ENCODE measurements around the gene IL18RAP.

IL18RAP gene

DNA sequence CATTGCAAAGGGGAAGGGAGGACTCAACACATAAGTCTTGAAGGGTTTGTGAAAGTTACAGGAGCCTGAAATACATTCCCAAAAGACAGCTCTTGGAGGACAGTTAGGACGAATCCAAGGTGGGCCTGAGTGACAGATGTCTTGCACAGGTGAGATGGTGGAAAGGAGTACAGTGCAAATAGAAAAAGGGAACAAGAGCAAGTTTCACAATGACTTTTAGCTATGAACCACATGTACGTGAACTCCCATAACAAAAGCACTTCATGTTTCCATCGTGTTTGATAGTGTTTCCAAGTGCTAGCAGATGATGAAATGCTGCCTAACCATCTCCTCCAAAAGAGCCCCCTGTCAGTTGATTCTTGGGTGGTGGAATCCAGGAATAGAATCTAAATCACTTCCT, 1.8 kb downstream of the IL18RAP start:
- no peak for ATAC-seq
- TF ChIP-seq ZFP30 (CRISPR knock-in tag; IDR thresholded peaks at IDR 0.05): no peak
- no peak for TF ChIP-seq ZC3H10 (CRISPR knock-in tag; IDR thresholded peaks at IDR 0.05)
- TF ChIP-seq, protein P1, sequence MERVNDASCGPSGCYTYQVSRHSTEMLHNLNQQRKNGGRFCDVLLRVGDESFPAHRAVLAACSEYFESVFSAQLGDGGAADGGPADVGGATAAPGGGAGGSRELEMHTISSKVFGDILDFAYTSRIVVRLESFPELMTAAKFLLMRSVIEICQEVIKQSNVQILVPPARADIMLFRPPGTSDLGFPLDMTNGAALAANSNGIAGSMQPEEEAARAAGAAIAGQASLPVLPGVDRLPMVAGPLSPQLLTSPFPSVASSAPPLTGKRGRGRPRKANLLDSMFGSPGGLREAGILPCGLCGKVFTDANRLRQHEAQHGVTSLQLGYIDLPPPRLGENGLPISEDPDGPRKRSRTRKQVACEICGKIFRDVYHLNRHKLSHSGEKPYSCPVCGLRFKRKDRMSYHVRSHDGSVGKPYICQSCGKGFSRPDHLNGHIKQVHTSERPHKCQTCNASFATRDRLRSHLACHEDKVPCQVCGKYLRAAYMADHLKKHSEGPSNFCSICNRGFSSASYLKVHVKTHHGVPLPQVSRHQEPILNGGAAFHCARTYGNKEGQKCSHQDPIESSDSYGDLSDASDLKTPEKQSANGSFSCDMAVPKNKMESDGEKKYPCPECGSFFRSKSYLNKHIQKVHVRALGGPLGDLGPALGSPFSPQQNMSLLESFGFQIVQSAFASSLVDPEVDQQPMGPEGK (CRISPR knock-in tag; IDR thresholded peaks at IDR 0.05; ENCODE audit: borderline replicate concordance): no peak
- no peak for TF ChIP-seq ZFP3 (CRISPR knock-in tag; IDR thresholded peaks at IDR 0.05)

DNA sequence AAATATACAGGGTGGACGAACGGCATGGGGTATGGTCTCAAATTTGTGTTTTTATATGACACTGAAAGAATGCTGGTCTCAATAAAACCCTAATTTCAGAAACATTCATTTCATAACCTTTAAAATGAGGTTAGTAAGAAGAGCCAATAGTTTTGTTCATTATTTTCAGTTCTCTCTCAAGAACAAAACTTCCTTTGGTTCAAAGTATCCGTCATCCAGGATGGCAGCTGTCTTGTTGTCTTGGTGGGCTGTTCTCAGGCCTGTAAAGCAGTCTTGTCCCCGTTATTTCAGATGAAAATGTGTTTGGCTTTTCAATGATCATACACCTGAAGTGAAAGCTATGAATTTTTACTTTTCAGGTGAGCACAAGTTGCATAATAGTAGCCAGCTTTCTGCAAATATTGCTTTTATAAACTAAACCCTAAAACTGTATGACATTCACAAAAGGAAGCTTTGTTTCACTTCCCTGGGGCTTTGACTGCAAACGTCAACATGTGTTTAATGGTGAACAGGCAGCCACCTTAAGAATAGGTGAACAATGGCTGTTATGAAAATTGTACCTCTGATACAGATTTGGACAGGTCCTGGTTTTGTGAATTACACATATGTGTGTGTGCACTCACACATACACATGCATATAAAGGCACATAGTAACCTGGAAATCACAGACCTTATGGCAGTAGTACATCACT, 2.6 kb downstream of the IL18RAP start:
- no peak for TF ChIP-seq ZNF565 (CRISPR knock-in tag; conservative IDR thresholded peaks at IDR 0.05; ENCODE audit: low read depth)
- no peak for TF ChIP-seq CSDC2 (CRISPR knock-in tag; IDR thresholded peaks at IDR 0.05)
- TF ChIP-seq, protein P2, sequence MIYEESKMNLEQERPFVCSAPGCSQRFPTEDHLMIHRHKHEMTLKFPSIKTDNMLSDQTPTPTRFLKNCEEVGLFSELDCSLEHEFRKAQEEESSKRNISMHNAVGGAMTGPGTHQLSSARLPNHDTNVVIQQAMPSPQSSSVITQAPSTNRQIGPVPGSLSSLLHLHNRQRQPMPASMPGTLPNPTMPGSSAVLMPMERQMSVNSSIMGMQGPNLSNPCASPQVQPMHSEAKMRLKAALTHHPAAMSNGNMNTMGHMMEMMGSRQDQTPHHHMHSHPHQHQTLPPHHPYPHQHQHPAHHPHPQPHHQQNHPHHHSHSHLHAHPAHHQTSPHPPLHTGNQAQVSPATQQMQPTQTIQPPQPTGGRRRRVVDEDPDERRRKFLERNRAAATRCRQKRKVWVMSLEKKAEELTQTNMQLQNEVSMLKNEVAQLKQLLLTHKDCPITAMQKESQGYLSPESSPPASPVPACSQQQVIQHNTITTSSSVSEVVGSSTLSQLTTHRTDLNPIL (CRISPR knock-in tag; IDR thresholded peaks at IDR 0.05; ENCODE audit: low read depth): no peak
- TF ChIP-seq, protein P3, sequence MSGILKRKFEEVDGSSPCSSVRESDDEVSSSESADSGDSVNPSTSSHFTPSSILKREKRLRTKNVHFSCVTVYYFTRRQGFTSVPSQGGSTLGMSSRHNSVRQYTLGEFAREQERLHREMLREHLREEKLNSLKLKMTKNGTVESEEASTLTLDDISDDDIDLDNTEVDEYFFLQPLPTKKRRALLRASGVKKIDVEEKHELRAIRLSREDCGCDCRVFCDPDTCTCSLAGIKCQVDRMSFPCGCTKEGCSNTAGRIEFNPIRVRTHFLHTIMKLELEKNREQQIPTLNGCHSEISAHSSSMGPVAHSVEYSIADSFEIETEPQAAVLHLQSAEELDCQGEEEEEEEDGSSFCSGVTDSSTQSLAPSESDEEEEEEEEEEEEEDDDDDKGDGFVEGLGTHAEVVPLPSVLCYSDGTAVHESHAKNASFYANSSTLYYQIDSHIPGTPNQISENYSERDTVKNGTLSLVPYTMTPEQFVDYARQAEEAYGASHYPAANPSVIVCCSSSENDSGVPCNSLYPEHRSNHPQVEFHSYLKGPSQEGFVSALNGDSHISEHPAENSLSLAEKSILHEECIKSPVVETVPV (CRISPR knock-in tag; IDR thresholded peaks at IDR 0.05): no peak

DNA sequence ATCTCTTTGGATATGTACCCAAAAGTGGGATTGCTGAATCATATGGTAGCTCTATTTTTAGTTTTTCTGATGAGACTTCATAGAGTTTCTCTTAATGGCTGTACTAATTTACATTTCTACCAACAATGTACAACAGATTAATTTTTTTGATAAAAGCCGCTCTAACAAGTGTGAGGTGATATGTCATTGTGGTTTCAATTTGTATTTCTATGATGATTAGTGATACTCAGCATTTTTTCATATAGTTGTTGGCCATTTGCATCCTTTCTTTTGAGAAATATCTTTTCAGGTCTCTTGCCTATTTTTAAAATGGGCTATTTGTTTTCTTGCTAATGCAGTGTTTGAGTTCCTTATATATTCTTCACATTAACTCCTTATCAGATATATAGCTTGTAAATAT, 4.3 kb downstream of the IL18RAP start:
- TF ChIP-seq ZNF70 (CRISPR knock-in tag; IDR thresholded peaks at IDR 0.05): no peak
- TF ChIP-seq, protein P2 (CRISPR knock-in tag; IDR thresholded peaks at IDR 0.05; ENCODE audit: low read depth): no peak
- TF ChIP-seq, protein P1 (CRISPR knock-in tag; IDR thresholded peaks at IDR 0.05; ENCODE audit: borderline replicate concordance): no peak
- no peak for TF ChIP-seq RARB (CRISPR knock-in tag; IDR thresholded peaks at IDR 0.05)
- no peak for TF ChIP-seq ZNF565 (CRISPR knock-in tag; conservative IDR thresholded peaks at IDR 0.05; ENCODE audit: low read depth)
- no peak for TF ChIP-seq ZNF8 (CRISPR knock-in tag; IDR thresholded peaks at IDR 0.05)
- TF ChIP-seq ZFP30 (CRISPR knock-in tag; IDR thresholded peaks at IDR 0.05): no peak
- no peak for TF ChIP-seq BACH2 (CRISPR knock-in tag; IDR thresholded peaks at IDR 0.05; ENCODE audit: borderline replicate concordance)
- TF ChIP-seq OSR1 (CRISPR knock-in tag; IDR thresholded peaks at IDR 0.05): no peak
- no peak for TF ChIP-seq GLIS3 (CRISPR knock-in tag; IDR thresholded peaks at IDR 0.05)
- no peak for TF ChIP-seq ARNTL (CRISPR knock-in tag; IDR thresholded peaks at IDR 0.05; ENCODE audit: borderline replicate concordance, low read depth)
- TF ChIP-seq, protein P4, sequence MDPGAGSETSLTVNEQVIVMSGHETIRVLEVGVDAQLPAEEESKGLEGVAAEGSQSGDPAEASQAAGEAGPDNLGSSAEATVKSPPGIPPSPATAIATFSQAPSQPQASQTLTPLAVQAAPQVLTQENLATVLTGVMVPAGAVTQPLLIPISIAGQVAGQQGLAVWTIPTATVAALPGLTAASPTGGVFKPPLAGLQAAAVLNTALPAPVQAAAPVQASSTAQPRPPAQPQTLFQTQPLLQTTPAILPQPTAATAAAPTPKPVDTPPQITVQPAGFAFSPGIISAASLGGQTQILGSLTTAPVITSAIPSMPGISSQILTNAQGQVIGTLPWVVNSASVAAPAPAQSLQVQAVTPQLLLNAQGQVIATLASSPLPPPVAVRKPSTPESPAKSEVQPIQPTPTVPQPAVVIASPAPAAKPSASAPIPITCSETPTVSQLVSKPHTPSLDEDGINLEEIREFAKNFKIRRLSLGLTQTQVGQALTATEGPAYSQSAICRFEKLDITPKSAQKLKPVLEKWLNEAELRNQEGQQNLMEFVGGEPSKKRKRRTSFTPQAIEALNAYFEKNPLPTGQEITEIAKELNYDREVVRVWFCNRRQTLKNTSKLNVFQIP (CRISPR knock-in tag; IDR thresholded peaks at IDR 0.05; ENCODE audit: borderline replicate concordance, low read depth): no peak
- no peak for TF ChIP-seq SNAI2 (CRISPR knock-in tag; IDR thresholded peaks at IDR 0.05)
- no peak for TF ChIP-seq CSDC2 (CRISPR knock-in tag; IDR thresholded peaks at IDR 0.05)
- TF ChIP-seq TCF4 (CRISPR knock-in tag; IDR thresholded peaks at IDR 0.05; ENCODE audit: borderline replicate concordance): no peak
- TF ChIP-seq, protein P3 (CRISPR knock-in tag; IDR thresholded peaks at IDR 0.05): no peak
- no peak for TF ChIP-seq ISL1 (CRISPR knock-in tag; IDR thresholded peaks at IDR 0.05)
- TF ChIP-seq ESRRG (CRISPR knock-in tag; IDR thresholded peaks at IDR 0.05): no peak
- TF ChIP-seq, protein P5, sequence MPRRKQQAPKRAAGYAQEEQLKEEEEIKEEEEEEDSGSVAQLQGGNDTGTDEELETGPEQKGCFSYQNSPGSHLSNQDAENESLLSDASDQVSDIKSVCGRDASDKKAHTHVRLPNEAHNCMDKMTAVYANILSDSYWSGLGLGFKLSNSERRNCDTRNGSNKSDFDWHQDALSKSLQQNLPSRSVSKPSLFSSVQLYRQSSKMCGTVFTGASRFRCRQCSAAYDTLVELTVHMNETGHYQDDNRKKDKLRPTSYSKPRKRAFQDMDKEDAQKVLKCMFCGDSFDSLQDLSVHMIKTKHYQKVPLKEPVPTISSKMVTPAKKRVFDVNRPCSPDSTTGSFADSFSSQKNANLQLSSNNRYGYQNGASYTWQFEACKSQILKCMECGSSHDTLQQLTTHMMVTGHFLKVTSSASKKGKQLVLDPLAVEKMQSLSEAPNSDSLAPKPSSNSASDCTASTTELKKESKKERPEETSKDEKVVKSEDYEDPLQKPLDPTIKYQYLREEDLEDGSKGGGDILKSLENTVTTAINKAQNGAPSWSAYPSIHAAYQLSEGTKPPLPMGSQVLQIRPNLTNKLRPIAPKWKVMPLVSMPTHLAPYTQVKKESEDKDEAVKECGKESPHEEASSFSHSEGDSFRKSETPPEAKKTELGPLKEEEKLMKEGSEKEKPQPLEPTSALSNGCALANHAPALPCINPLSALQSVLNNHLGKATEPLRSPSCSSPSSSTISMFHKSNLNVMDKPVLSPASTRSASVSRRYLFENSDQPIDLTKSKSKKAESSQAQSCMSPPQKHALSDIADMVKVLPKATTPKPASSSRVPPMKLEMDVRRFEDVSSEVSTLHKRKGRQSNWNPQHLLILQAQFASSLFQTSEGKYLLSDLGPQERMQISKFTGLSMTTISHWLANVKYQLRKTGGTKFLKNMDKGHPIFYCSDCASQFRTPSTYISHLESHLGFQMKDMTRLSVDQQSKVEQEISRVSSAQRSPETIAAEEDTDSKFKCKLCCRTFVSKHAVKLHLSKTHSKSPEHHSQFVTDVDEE (CRISPR knock-in tag; IDR thresholded peaks at IDR 0.05): no peak
- no peak for TF ChIP-seq ZFP3 (CRISPR knock-in tag; IDR thresholded peaks at IDR 0.05)
- ATAC-seq: no peak

More for the DNA sequence above, 2.6 kb downstream of the IL18RAP start:
- no peak for ATAC-seq

Data from SK-N-SH treated with all-trans-retinoic acid at 6 μM for 48 hours (cell line).